PFSK-1 (cell line): ENCODE measurements around the gene RAD51B.

Experiments
- FOXP2 ChIP-seq: optimal IDR thresholded peaks from 2 replicates; pipeline ENCODE3; 2011; ENCODE audit warnings: borderline replicate concordance, control low read depth, inconsistent platforms; ENCODE audit not compliant: insufficient read depth; ENCODE audit errors: extremely low read length, extremely low read depth
- POLR2AphosphoS5 ChIP-seq: IDR thresholded peaks from 2 replicates; pipeline ENCODE4 v1.6.1; 2012; ENCODE audit warnings: low read depth, mild to moderate bottlenecking, control low read depth, low read length, moderate library complexity
- SIN3A ChIP-seq: IDR thresholded peaks from 2 replicates; pipeline ENCODE4 v1.6.1; 2012; ENCODE audit warnings: mild to moderate bottlenecking, low read length, moderate library complexity, borderline replicate concordance; ENCODE audit not compliant: insufficient read depth
- TAF1 ChIP-seq: IDR thresholded peaks from 2 replicates; pipeline ENCODE4 v1.6.1; 2012; ENCODE audit warnings: low read length, control low read depth, borderline replicate concordance; ENCODE audit not compliant: insufficient read depth
- TF ChIP-seq, protein P1 (sequence below), 2 experiments: IDR thresholded peaks; 2 replicates each; pipeline versions ENCODE4 v1.6.1 to v1.8.0; 2011 to 2012; ENCODE audit warnings: low read depth in 2 of 2, low read length in 2 of 2, control low read depth in 1 of 2, inconsistent platforms in 1 of 2, mild to moderate bottlenecking in 1 of 2, moderate library complexity in 1 of 2; ENCODE audit not compliant: insufficient read depth in 1 of 2

DNA sequence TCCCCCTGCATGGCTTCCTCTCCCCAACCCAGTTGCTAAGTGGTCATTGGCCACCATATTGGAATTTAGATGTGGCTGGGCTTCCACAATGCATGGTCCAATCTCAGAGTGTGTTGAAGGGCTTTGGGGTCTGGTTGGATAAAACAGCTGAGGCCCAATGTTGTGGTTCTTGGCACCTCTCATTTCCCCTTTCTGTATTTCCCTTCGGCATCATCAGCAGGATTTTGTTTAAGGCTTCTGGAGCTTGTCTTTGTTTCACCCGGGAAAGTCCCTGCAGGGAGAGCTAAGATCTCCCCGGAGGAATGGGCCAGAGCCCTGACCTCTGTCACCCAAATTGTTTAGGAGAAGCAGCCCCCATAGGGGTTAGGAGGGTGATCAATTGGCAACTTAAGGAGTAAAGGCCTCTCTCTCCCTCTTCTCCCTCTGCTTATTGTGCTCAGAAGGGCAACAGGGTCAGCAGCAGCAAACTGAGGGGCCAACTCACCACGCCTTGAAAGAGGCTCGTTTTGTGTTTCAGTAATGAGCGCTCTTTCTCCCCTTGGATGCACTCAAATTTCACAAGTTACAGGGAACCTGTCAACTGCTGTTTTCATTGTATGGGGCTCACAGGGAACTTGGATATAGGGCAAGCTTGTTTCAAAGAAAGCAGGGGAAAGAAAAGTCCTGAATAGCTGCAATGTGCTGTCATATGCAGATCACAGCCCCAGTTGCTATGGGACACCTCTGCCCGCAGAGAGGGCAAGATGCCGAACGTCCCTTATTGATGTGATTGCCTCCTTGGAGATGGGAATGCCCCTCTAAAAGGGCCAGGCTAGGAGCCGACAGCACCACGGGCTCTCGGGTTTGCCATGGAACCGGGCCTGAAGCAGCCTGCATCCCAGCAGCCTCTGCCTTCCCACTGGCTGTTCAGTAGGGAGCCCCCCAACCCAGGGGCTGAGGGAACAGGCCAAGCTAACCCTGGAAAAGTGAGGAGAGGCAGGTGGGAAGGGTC, 749.6 kb downstream of the RAD51B start:
- TF ChIP-seq TAF1: no peak
- TF ChIP-seq SIN3A: no peak
- no peak for TF ChIP-seq POLR2AphosphoS5
- TF ChIP-seq, protein P1, sequence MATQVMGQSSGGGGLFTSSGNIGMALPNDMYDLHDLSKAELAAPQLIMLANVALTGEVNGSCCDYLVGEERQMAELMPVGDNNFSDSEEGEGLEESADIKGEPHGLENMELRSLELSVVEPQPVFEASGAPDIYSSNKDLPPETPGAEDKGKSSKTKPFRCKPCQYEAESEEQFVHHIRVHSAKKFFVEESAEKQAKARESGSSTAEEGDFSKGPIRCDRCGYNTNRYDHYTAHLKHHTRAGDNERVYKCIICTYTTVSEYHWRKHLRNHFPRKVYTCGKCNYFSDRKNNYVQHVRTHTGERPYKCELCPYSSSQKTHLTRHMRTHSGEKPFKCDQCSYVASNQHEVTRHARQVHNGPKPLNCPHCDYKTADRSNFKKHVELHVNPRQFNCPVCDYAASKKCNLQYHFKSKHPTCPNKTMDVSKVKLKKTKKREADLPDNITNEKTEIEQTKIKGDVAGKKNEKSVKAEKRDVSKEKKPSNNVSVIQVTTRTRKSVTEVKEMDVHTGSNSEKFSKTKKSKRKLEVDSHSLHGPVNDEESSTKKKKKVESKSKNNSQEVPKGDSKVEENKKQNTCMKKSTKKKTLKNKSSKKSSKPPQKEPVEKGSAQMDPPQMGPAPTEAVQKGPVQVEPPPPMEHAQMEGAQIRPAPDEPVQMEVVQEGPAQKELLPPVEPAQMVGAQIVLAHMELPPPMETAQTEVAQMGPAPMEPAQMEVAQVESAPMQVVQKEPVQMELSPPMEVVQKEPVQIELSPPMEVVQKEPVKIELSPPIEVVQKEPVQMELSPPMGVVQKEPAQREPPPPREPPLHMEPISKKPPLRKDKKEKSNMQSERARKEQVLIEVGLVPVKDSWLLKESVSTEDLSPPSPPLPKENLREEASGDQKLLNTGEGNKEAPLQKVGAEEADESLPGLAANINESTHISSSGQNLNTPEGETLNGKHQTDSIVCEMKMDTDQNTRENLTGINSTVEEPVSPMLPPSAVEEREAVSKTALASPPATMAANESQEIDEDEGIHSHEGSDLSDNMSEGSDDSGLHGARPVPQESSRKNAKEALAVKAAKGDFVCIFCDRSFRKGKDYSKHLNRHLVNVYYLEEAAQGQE (IDR thresholded peaks at IDR 0.05; ENCODE audit: insufficient read depth in 1 of 2, low read depth in 2 of 2, low read length in 2 of 2): no peak
- TF ChIP-seq FOXP2: no peak
